GM10266 (cell line): Measurements from ENCODE around the gene EIPR1.

Source experiments
- DNase-seq: peaks from one replicate; pipeline ENCODE4 v3.0.0; 2012; ENCODE audit errors: extremely low spot score
- TF ChIP-seq, protein P1 (sequence below): IDR thresholded peaks from 2 replicates; pipeline ENCODE4 v1.5.1; 2012; ENCODE audit warnings: mild to moderate bottlenecking, low read depth; ENCODE audit not compliant: control insufficient read depth, insufficient read depth; ENCODE audit errors: missing control alignments

The EIPR1 gene

GRCh38 chr2:3183766-3184165 is 193.9 kb downstream of the EIPR1 start:
- TF ChIP-seq, protein P1, sequence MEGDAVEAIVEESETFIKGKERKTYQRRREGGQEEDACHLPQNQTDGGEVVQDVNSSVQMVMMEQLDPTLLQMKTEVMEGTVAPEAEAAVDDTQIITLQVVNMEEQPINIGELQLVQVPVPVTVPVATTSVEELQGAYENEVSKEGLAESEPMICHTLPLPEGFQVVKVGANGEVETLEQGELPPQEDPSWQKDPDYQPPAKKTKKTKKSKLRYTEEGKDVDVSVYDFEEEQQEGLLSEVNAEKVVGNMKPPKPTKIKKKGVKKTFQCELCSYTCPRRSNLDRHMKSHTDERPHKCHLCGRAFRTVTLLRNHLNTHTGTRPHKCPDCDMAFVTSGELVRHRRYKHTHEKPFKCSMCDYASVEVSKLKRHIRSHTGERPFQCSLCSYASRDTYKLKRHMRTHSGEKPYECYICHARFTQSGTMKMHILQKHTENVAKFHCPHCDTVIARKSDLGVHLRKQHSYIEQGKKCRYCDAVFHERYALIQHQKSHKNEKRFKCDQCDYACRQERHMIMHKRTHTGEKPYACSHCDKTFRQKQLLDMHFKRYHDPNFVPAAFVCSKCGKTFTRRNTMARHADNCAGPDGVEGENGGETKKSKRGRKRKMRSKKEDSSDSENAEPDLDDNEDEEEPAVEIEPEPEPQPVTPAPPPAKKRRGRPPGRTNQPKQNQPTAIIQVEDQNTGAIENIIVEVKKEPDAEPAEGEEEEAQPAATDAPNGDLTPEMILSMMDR: no peak
- DNase-seq: no peak

DNA sequence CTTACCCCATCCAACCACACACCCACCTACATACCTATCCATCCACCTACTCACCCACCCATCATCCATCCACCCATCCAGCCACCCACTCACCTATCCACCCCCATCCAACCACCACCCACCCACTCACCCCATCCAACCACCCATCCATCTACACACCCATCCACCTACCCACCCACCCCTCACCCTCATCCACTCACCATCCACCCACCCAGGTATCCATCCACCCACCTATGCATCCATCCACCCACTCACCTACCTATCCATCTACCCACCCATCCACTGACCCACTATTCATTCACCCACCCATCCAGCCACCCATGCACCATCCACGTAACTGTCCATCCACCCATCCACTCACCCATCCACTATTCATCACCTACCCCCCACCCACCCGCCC is 194.8 kb downstream of the EIPR1 start:
- DNase-seq: no peak
- TF ChIP-seq, protein P1: no peak

DNA sequence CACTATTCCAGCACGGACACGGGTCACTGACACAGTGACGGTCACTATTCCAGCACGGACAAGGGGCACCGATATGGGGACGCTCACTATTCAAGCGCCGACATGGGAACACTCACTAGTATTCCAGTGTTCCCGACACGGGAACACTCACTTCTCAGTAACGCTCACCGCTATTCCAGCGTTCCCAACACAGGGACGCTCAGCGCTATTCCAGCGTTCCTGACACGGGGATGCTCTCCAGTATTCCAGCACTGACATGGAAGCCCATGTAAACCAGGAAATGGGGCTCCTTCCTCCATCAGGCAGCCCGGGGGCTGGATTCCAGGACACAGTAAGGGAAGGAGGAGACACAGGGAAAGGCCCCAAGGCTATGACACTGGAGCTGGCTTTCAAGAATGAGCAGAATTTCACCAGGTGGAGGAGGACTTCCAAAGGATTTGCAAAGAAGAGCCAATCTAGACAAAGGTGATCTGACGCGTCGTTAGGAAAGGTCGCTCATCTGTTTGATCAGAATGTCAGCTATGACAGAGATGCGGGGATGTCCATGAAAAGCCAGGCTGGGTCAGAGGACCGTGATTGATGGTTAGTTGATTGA is 196.1 kb downstream of the EIPR1 start:
- DNase-seq: no peak
- TF ChIP-seq, protein P1: no peak

DNA sequence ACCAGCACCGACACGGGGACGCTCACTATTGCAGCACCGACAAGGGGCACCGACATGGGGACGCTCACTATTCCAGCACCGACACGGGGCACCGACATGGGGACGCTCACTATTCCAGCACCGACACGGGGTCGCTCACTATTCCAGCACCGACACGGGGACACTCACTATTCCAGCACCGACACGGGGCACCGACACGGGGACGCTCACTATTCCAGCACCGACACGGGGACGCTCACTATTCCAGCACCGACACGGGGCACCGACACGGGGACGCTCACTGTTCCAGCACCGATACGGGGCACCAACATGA is 196.8 kb downstream of the EIPR1 start:
- DNase-seq: peak; percentile 48

DNA sequence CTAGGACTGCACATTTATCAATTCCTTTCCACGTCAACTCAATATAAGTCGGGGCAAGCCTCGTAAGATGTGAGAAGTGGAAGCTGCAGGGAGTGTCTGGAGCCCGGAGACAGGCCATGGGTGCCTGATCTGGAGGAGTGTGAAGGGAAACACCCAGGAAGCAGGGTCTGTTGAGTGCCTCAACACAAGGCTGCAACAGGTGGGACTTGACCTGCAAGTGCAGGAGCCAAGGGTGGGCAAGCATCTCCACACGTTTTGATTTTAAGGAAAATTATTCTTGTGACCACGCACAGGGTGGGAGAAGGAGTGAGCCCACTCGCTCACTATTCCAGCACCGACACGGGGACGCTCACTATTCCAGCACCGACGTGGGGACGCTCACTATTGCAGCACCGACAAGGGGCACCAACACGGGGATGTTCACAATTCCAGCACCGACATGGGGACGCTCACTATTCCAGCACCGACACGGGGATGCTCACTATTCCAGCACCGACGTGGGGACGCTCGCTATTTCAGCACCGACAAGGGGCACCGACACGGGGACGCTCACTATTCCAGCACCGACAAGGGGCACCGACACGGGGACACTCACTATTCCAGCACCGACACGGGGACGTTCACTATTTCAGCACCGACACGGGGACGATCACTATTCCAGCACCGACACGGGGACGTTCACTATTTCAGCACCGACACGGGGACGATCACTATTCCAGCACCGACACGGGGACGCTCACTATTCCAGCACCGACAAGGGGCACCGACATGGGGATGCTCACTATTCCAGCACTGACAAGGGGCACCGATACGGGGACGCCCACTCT is 197.3 kb downstream of the EIPR1 start:
- TF ChIP-seq, protein P1: no peak
- DNase-seq: peak; percentile 38

DNA sequence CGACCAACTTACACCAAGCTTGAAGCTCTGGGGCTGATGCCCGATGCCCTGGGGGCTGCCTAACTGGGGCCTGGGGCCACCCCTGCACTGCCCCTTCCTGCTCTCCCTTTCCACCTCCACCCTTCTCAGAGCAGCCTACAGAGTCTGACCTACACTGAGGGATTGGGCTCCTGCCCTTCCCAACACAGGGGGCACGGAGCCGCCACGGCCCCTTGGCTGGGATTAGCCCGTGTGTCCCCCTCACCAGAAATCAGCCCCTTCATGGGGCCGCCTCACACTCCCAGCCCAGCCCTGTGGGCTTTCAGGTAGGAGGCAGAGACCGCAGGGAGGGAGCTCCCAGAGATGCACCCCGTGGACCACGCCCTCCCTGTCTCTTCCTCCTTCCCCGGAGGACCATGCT is 198.0 kb downstream of the EIPR1 start:
- DNase-seq: no peak
- TF ChIP-seq, protein P1: no peak

- TF ChIP-seq, protein P1: peak; percentile 24
- DNase-seq: no peak
Measured at GRCh38 chr2:3179208-3179607, 198.4 kb downstream of the EIPR1 start.
